Esophagus squamous epithelium (tissue), 4 donors: Measurements from ENCODE around the gene TPPP2.

Experiments used
- POLR2A ChIP-seq, 4 donors: fragments of 450-650 bp; IDR thresholded peaks; one replicate each; pipeline ENCODE4 v1.6.1; 2017; ENCODE audit warnings: antibody characterized with exemption in 4 of 4, mild to moderate bottlenecking in 4 of 4, moderate library complexity in 3 of 4
- TF ChIP-seq, protein P1 (sequence below), 6 experiments: fragments of 450-650 bp in 4 of 6; fragments of 200-600 bp in 2 of 6; sonication (generic) in 2 of 6; IDR thresholded peaks; one replicate each; pipeline ENCODE4 v1.5.1; 2016 to 2019; ENCODE audit warnings: antibody characterized with exemption in 6 of 6, mild to moderate bottlenecking in 4 of 6, moderate library complexity in 4 of 6

DNA sequence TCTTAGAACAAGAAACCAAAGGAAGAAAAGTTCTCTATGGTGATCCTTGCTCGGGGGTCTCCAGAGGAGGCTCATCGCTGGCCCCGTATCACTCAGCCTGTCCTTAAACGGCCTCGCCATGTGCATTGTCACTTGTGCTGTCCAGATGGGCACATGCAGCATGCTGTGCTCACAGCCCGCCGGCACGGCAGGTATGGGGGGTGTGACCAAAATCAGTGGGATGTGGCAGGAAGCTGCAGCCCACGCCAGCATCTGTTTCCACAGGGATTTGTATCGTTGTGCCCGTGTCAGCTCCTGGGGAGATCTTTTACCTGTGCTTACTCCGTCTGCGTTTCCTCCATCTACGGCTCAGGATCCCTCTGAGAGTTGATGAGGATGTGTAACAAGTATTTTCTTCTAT lies 33.5 kb upstream of the TPPP2 start:
- TF ChIP-seq, protein P1, sequence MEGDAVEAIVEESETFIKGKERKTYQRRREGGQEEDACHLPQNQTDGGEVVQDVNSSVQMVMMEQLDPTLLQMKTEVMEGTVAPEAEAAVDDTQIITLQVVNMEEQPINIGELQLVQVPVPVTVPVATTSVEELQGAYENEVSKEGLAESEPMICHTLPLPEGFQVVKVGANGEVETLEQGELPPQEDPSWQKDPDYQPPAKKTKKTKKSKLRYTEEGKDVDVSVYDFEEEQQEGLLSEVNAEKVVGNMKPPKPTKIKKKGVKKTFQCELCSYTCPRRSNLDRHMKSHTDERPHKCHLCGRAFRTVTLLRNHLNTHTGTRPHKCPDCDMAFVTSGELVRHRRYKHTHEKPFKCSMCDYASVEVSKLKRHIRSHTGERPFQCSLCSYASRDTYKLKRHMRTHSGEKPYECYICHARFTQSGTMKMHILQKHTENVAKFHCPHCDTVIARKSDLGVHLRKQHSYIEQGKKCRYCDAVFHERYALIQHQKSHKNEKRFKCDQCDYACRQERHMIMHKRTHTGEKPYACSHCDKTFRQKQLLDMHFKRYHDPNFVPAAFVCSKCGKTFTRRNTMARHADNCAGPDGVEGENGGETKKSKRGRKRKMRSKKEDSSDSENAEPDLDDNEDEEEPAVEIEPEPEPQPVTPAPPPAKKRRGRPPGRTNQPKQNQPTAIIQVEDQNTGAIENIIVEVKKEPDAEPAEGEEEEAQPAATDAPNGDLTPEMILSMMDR (IDR thresholded peaks at IDR 0.05), result no peak
- TF ChIP-seq POLR2A (IDR thresholded peaks at IDR 0.05), result no peak
